Embryonic facial prominence (tissue), 1 donor: ENCODE results near the gene ERMARD.

ENCODE experiments used
- DNase-seq: peaks from one replicate; pipeline ENCODE4 v3.0.0-alpha.2; 2016; ENCODE audit errors: extremely low spot score

The ERMARD gene

GRCh38 chr6:169802790-169803189, 51.4 kb downstream of the ERMARD start:
- DNase-seq = no peak

DNA sequence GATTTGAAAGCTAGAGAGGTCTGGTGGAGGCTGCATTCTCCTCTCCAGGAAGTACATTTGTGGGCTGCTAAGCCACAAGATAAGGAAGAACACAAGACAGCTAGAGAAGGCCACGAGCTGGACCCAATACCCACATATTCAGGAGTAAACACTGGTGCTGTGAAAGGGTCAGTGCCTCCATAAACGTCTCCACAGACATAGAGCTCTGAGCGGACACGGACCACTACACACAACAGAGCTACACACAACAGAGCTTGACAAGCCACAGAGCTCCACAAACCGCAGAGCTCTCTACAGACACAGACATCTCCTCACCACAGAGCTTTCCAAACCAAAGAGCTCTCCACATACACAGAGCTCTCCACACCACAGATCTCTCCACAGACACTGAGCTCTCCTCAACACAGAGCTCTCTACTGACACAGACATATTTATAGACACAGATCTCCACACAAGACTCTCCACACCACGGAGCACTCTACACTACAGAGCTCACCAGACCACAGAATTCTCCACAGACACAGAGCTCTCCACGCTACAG, 51.9 kb downstream of the ERMARD start:
- DNase-seq = no peak

GRCh38 chr6:169803816-169804340, 52.5 kb downstream of the ERMARD start:
- no peak for DNase-seq

DNA sequence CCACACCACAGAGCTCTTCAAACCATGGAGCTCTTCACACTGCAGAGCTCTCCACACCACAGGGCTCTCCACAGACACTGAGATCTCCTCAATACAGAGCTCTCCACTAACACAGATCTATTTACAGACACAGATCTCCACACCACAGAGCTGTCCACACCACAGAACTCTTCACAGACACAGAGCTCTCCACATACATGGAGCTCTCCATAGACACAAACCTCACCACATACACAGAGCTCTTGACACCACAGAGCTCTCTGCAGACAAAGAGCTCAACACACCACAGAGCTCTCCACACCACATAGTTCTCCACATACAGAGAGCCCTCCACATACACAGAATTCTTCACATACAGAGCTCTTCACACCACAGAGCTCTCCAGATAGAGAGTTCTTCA, 53.0 kb downstream of the ERMARD start:
- DNase-seq = no peak

GRCh38 chr6:169805242-169805838, 53.9 kb downstream of the ERMARD start:
- DNase-seq = no peak

DNA sequence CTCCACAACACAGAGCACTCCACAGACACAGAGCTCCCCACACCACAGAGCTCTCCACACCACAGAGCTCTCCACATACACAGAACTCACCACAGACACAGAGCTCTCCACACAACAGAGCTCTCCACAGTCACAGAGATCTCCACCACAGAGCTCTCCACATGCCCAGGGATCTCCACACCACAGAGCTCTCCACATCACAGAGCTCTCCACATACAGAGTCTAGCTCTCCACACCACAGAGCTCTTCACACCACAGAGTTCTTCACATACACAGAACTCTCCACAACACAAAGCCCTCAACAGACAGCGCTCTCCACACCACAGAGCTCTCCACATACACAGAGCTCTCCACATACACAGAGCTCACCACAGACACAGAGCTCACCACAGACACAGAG, 55.3 kb downstream of the ERMARD start:
- no peak for DNase-seq

DNA sequence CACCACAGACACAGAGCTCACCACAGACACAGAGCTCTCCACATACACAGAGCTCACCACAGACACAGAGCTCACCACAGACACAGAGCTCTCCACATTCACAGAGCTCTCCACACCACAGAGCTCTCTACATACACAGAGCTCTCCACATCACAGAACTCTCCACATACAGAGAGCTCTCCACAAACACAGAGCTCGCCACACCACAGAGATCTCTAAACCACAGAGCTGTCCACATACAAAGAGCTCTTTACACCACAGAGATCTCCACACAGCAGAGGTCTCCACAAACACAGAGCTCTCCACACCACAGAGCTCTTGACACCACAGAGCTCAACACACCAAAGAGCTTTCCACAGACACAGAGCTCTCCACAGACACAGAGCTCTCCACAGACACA, 55.8 kb downstream of the ERMARD start:
- DNase-seq = no peak

GRCh38 chr6:169807699-169808607, 56.5 kb downstream of the ERMARD start:
- no peak for DNase-seq

- DNase-seq = no peak
Measured at GRCh38 chr6:169808608-169808967, 57.2 kb downstream of the ERMARD start.

GRCh38 chr6:169809386-169809785, 58.0 kb downstream of the ERMARD start:
- DNase-seq = no peak

- no peak for DNase-seq
Measured at GRCh38 chr6:169810066-169810989, 58.9 kb downstream of the ERMARD start.

GRCh38 chr6:169811072-169811471, 59.6 kb downstream of the ERMARD start:
- no peak for DNase-seq

- DNase-seq = no peak
Measured at GRCh38 chr6:169811521-169812256, 60.3 kb downstream of the ERMARD start.

DNA sequence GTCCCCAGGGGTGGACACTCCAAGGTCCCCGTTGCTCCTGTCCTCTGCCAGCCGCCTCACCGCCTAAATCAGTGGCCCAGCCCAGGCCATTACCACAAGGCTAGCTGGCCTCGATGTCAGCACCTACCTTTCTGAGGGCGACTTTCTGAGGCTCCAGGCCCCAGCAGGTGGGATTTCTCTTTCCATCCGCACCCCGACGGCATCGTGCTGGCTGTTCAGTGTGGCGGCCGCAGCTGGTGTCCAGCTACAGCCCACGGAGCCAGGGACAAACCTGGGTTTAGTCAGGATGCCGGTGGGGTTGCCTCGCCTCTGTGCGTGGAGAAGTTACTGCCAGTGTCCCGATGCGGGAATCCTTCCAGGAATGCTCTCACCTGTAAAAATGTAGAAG, 60.8 kb downstream of the ERMARD start:
- no peak for DNase-seq

GRCh38 chr6:169813969-169814368, 62.5 kb downstream of the ERMARD start:
- no peak for DNase-seq

DNA sequence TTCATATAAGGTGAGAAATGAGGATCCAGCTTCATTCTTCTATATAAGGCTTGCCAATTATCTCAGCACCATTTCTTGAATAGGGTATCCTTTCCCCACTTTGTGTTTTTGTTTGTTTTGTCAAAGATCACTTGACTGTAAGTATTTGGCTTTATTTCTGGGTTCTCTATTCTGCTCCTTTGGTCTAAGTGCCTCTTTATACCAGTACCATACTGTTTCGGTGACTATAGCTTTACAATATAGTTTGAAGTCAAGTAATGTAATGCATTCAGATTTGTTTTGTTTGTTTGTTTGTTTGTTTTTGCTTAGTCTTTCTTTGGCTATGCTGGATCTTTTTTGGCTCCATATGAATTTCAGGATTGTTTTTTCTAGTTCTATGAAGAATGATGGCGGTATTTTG, 64.6 kb downstream of the ERMARD start:
- no peak for DNase-seq

DNA sequence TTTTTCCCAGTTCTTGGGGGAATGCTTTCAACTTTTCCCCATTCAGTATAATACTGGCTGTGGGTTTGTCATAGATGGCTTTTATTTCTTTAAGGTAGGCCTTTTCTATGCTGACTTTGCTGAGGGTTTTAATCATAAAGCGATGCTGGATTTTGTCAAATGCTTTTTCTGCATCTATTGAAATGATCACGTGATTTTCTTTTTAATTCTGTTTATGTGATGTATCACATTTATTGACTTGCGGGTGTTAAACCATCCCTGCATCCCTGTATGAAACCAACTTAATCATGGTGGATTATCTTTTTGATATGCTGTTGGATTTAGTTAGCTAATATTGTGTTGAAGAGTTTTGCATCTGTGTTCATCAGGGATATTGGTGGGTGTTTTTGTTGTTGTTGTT, 65.6 kb downstream of the ERMARD start:
- no peak for DNase-seq

GRCh38 chr6:169820358-169820757, 68.9 kb downstream of the ERMARD start:
- no peak for DNase-seq

DNA sequence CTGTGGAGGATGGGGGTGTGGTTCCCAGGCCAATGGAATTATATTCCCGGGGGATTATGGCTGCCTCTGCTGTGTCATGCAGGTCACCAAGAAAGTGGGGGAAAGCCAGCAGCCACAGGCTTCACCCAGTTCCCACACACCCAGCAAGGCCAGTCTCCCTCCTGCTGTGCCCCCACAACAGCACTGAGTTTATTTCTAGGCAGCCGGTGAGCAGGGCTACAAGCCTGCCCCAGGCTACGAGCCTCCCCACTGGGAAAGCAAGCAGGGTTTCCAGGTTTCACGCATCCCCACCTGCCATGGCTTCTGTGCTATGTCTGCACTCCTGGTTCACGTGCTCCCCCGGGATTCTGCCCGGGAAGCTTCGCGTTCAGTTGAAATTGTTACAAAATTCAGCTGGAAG, 72.6 kb downstream of the ERMARD start:
- DNase-seq = no peak

GRCh38 chr6:169824848-169825557, 73.6 kb downstream of the ERMARD start:
- DNase-seq = no peak
